Central memory CD8-positive, alpha-beta T cell (primary cell): ENCODE results near the gene FMC1.
A peak's percentile ranks its signal among the peaks of the same experiment; 100 is the strongest.
"Not testable (repeated sequence)": the region's sequence is repeated elsewhere in the genome, so short reads cannot be mapped to it uniquely, and the experiment has no call there.

Source experiments
- ATAC-seq: fragments of 150-1000 bp; cut with Tn5 transposase; replicated peaks from 2 replicates; pipeline ENCODE4 v1.10.0; 2022; ENCODE audit warnings: mild to moderate bottlenecking, moderate FRiP score, moderate number of reproducible peaks; ENCODE audit not compliant: poor library complexity, severe bottlenecking; ENCODE audit errors: extremely low read depth
- DNase-seq, 2 donors: peaks; one replicate each; pipeline ENCODE4 v3.0.0; 2021; ENCODE audit warnings: low spot score in 2 of 2
- H3K27ac Mint-ChIP-seq: one replicate; pipeline ENCODE4 v1.8.0; 2022; ENCODE audit warnings: low read depth, mild to moderate bottlenecking, moderate library complexity, mixed read lengths
- H3K27me3 Mint-ChIP-seq: one replicate; pipeline ENCODE4 v1.8.0; 2022; ENCODE audit warnings: mixed read lengths
- H3K36me3 Mint-ChIP-seq: one replicate; pipeline ENCODE4 v1.8.0; 2022; ENCODE audit warnings: mild to moderate bottlenecking, moderate library complexity, mixed read lengths; ENCODE audit not compliant: insufficient read depth
- H3K4me1 Mint-ChIP-seq: one replicate; pipeline ENCODE4 v1.8.0; 2022; ENCODE audit warnings: mixed read lengths
- H3K4me3 Mint-ChIP-seq: one replicate; pipeline ENCODE4 v1.8.0; 2022; ENCODE audit warnings: mild to moderate bottlenecking, moderate library complexity, mixed read lengths
- H3K9me3 Mint-ChIP-seq: one replicate; pipeline ENCODE4 v1.8.0; 2022; ENCODE audit warnings: mixed read lengths

Gene FMC1

GRCh38 chr7:139328375-139328774 is 12.8 kb upstream of the FMC1 start:
- no peak for ATAC-seq
- Mint-ChIP-seq H3K27ac (no peak overlapping the region), H3K27me3 (no peaks in the 10 kb centered on the region), H3K36me3 (no peaks in the 10 kb centered on the region), H3K4me3 (no peak overlapping the region), H3K9me3 (no peaks in the 10 kb centered on the region), H3K4me1 (peaks cover 11% of the 10 kb centered on the region)
- no peak for DNase-seq

- no peak overlapping the region for H3K27ac Mint-ChIP-seq
- no peak overlapping the region for H3K4me3 Mint-ChIP-seq
- no peaks in the 10 kb centered on the region for H3K27me3 Mint-ChIP-seq
- no peaks in the 10 kb centered on the region for H3K9me3 Mint-ChIP-seq
- ATAC-seq, result no peak
- DNase-seq, result no peak
- no peaks in the 10 kb centered on the region for H3K36me3 Mint-ChIP-seq
- peaks cover 11% of the 10 kb centered on the region for H3K4me1 Mint-ChIP-seq
These were observed 12.0 kb upstream of the FMC1 start for GRCh38 chr7:139329119-139329518.

- H3K4me3 Mint-ChIP-seq, result no peak overlapping the region
- H3K36me3 Mint-ChIP-seq, result no peaks in the 10 kb centered on the region
- no peaks in the 10 kb centered on the region for H3K9me3 Mint-ChIP-seq
- DNase-seq, result no peak
- H3K27me3 Mint-ChIP-seq, result no peaks in the 10 kb centered on the region
- no peak overlapping the region for H3K27ac Mint-ChIP-seq
- H3K4me1 Mint-ChIP-seq, result peaks cover 11% of the 10 kb centered on the region
- no peak for ATAC-seq
These were observed 10.7 kb upstream of the FMC1 start for GRCh38 chr7:139330333-139331030.

GRCh38 chr7:139332697-139333359 is 8.3 kb upstream of the FMC1 start:
- H3K36me3 Mint-ChIP-seq, result no peaks in the 10 kb centered on the region
- peaks cover 11% of the 10 kb centered on the region for H3K4me1 Mint-ChIP-seq
- H3K27me3 Mint-ChIP-seq, result no peaks in the 10 kb centered on the region
- no peak for DNase-seq
- no peaks in the 10 kb centered on the region for H3K9me3 Mint-ChIP-seq
- H3K27ac Mint-ChIP-seq, result no peak overlapping the region
- H3K4me3 Mint-ChIP-seq, result no peak overlapping the region
- no peak for ATAC-seq

GRCh38 chr7:139333443-139333842 is 7.7 kb upstream of the FMC1 start:
- ATAC-seq, H3K4me3 Mint-ChIP-seq, H3K27me3 Mint-ChIP-seq, H3K9me3 Mint-ChIP-seq, H3K36me3 Mint-ChIP-seq, DNase-seq, H3K27ac Mint-ChIP-seq: not testable (repeated sequence)
- peaks cover 11% of the 10 kb centered on the region for H3K4me1 Mint-ChIP-seq

- Mint-ChIP-seq H3K4me3 (no peak overlapping the region), H3K4me1 (peaks cover 16% of the 10 kb centered on the region), H3K27me3 (no peaks in the 10 kb centered on the region), H3K9me3 (no peaks in the 10 kb centered on the region), H3K36me3 (peaks cover 4% of the 10 kb centered on the region), H3K27ac (no peak overlapping the region)
- ATAC-seq, result no peak
- DNase-seq, result no peak
These were observed 6.6 kb upstream of the FMC1 start for GRCh38 chr7:139334399-139335150.

GRCh38 chr7:139339025-139339424 is 2.1 kb upstream of the FMC1 start:
- DNase-seq, result no peak
- H3K36me3 Mint-ChIP-seq, result peaks cover 29% of the 10 kb centered on the region
- peaks cover 10% of the 10 kb centered on the region for H3K27me3 Mint-ChIP-seq
- peak overlapping the region; percentile 91 for H3K4me3 Mint-ChIP-seq
- no peak for ATAC-seq
- peaks cover 6% of the 10 kb centered on the region for H3K9me3 Mint-ChIP-seq
- peaks cover 27% of the 10 kb centered on the region for H3K4me1 Mint-ChIP-seq
- peak overlapping the region; percentile 99 for H3K27ac Mint-ChIP-seq

- Mint-ChIP-seq H3K4me3 (peak overlapping the region; percentile 91), H3K27ac (peak overlapping the region; percentile 99), H3K4me1 (peaks cover 27% of the 10 kb centered on the region), H3K9me3 (peaks cover 6% of the 10 kb centered on the region), H3K27me3 (peaks cover 10% of the 10 kb centered on the region), H3K36me3 (peaks cover 29% of the 10 kb centered on the region)
- no peak for DNase-seq
- ATAC-seq, result no peak
These were observed 1.5 kb upstream of the FMC1 start for GRCh38 chr7:139339698-139340036.

- peaks cover 10% of the 10 kb centered on the region for H3K27me3 Mint-ChIP-seq
- peak overlapping the region; percentile 91 for H3K4me3 Mint-ChIP-seq
- peaks cover 29% of the 10 kb centered on the region for H3K36me3 Mint-ChIP-seq
- ATAC-seq (peak; percentile 89), DNase-seq (peak; percentile 98)
- peak overlapping the region; percentile 99 for H3K27ac Mint-ChIP-seq
- H3K4me1 Mint-ChIP-seq, result peaks cover 27% of the 10 kb centered on the region
- peaks cover 6% of the 10 kb centered on the region for H3K9me3 Mint-ChIP-seq
These were observed 915 bp upstream of the FMC1 start for GRCh38 chr7:139340037-139340807.

GRCh38 chr7:139340808-139341057 is 404 bp upstream of the FMC1 start:
- H3K4me1 Mint-ChIP-seq, result peaks cover 27% of the 10 kb centered on the region

GRCh38 chr7:139341776-139342226 is 664 bp downstream of the FMC1 start:
- Mint-ChIP-seq H3K27me3 (peaks cover 10% of the 10 kb centered on the region), H3K27ac (peak overlapping the region; percentile 99), H3K36me3 (peaks cover 33% of the 10 kb centered on the region), H3K4me1 (peaks cover 30% of the 10 kb centered on the region), H3K4me3 (peak overlapping the region; percentile 91), H3K9me3 (peaks cover 6% of the 10 kb centered on the region)
- DNase-seq, result no peak
- ATAC-seq, result no peak

More at GRCh38 chr7:139340808-139341057, 404 bp upstream of the FMC1 start:
- H3K36me3 Mint-ChIP-seq, result peaks cover 29% of the 10 kb centered on the region
- peaks cover 10% of the 10 kb centered on the region for H3K27me3 Mint-ChIP-seq
- ATAC-seq (no peak), DNase-seq (no peak)
- H3K9me3 Mint-ChIP-seq, result peaks cover 6% of the 10 kb centered on the region
- H3K4me3 Mint-ChIP-seq, result peak overlapping the region; percentile 91
- H3K27ac Mint-ChIP-seq, result peak overlapping the region; percentile 99

- H3K27ac Mint-ChIP-seq, result no peak overlapping the region
- no peak for DNase-seq
- peaks cover 9% of the 10 kb centered on the region for H3K27me3 Mint-ChIP-seq
- peaks cover 27% of the 10 kb centered on the region for H3K4me1 Mint-ChIP-seq
- peaks cover 6% of the 10 kb centered on the region for H3K9me3 Mint-ChIP-seq
- H3K4me3 Mint-ChIP-seq, result no peak overlapping the region
- ATAC-seq, result no peak
- H3K36me3 Mint-ChIP-seq, result peaks cover 29% of the 10 kb centered on the region
These were observed 3.9 kb downstream of the FMC1 start for GRCh38 chr7:139345042-139345441.
